Spinal cord (tissue), 10 donors: Measurements from ENCODE around the gene POLR2B. TPM values are rescaled to one million over a fixed set of nuclear protein-coding genes. Genes with fewer than 3 reads are reported as not detected.

ENCODE experiments used
- DNase-seq, 6 donors: peaks; one replicate each; pipeline versions ENCODE4 v3.0.0 to v3.0.0-alpha.2; 2013 to 2015; ENCODE audit warnings: low spot score in 6 of 6, low read depth in 4 of 6
- H3K27ac ChIP-seq: one replicate; pipeline ENCODE4 v1.5.1; 2013; ENCODE audit warnings: low read depth, low read length, control low read depth
- H3K27me3 ChIP-seq: one replicate; pipeline ENCODE4 v1.6.1; 2013; ENCODE audit warnings: low read length; ENCODE audit not compliant: control insufficient read depth, insufficient read depth
- H3K36me3 ChIP-seq: one replicate; pipeline ENCODE4 v1.6.1; 2013; ENCODE audit warnings: low read length; ENCODE audit not compliant: control insufficient read depth, insufficient read depth
- H3K4me1 ChIP-seq: one replicate; pipeline ENCODE4 v1.6.1; 2013; ENCODE audit warnings: low read length; ENCODE audit not compliant: control insufficient read depth, insufficient read depth
- H3K4me3 ChIP-seq: one replicate; pipeline ENCODE4 v1.5.1; 2013; ENCODE audit warnings: low read depth, low read length, control low read depth
- H3K9me3 ChIP-seq: one replicate; pipeline ENCODE4 v1.6.1; 2013; ENCODE audit warnings: low read length; ENCODE audit not compliant: control insufficient read depth, insufficient read depth
- WGBS: methylation state at CpG from one replicate; pipeline ENCODE4 v1.1.5; 2013; ENCODE audit warnings: missing lambda C conversion rate; ENCODE audit not compliant: insufficient coverage; 5-methylcytosine and 5-hydroxymethylcytosine counted together
- polyA plus RNA-seq, 2 donors: library from polyadenylated mRNA; unstranded; fragments of 120-200 nt; gene quantifications; one replicate each; pipeline ENCODE4 v1.2.1, GENCODE V29; 2013; ENCODE audit not compliant: insufficient read length in 2 of 2
- total RNA-seq, 2 donors: library from RNA; depleted of rRNA in 1 of 2; stranded (reverse); fragments of 120-200 nt in 1 of 2; fragments of >200 nt in 1 of 2; gene quantifications; one replicate each; pipeline versions ENCODE4 v1.2.3 to v1.2.4, GENCODE V29; 2013 to 2014
- donor health status: healthy.

POLR2B gene
- total and polyA plus RNA-seq, 4 donors: 88.5 to 126 (median 99.6) TPM

GRCh38 chr4:56979421-56980072 lies 851 bp downstream of the POLR2B start:
- DNase-seq: peak in 1 of 6 donors; percentile 2
- peaks cover 8% of the 10 kb centered on the region for H3K36me3 ChIP-seq
- H3K27me3 ChIP-seq: no peaks in the 10 kb centered on the region
- H3K4me1 ChIP-seq: peaks cover 43% of the 10 kb centered on the region
- H3K9me3 ChIP-seq: no peaks in the 10 kb centered on the region
- H3K4me3 ChIP-seq: peak overlapping the region; percentile 98
- no peak overlapping the region for H3K27ac ChIP-seq
- 0% methylated on average over 3 of the region's 21 CpGs for WGBS

DNA sequence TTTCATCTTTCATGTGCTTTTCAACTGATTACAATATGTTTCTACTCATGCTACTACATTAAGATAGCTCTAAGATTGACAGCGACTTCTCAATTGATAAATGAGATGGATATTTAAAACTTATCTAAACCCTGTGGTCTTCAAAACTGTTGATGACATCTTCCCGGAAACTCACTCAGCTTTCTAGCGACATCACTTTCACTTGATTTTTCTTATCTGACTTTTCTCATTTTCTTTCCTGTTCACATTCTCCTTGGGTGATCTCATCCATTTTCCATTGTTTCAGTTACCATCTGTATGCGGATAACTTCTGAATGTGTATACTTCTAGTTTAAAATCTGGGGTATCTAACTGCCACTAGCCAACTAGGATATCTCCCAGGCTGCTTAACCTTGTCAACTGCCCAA lies 3.1 kb downstream of the POLR2B start:
- DNase-seq: no peak

DNA sequence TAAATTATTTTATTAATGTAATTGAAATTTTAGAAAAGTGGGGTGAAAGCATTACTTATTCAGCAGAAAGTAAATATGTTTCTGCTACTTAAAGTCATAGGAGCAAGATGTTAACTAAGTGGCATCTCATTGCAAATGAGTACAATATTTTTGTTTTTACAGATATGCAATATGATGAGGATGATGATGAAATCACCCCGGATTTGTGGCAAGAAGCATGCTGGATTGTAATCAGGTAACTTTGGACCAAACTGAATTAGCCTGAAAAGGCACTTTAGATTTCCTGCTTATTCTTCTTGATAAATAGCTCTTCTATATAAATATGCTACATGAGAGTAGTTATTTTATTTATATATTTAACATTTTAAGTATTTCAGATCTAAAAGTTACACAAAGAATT lies 7.5 kb downstream of the POLR2B start:
- Histone ChIP-seq H3K27ac (no peak overlapping the region), H3K36me3 (peaks cover 30% of the 10 kb centered on the region), H3K4me1 (no peaks in the 10 kb centered on the region), H3K4me3 (no peak overlapping the region), H3K9me3 (no peaks in the 10 kb centered on the region), H3K27me3 (no peaks in the 10 kb centered on the region)
- no CpG with 5 or more reads among the region's 1 CpG for WGBS
- DNase-seq: no peak

More for the DNA sequence above, 3.1 kb downstream of the POLR2B start:
- Histone ChIP-seq H3K27me3 (no peaks in the 10 kb centered on the region), H3K36me3 (peaks cover 8% of the 10 kb centered on the region), H3K27ac (no peak overlapping the region), H3K4me3 (no peak overlapping the region), H3K9me3 (no peaks in the 10 kb centered on the region), H3K4me1 (peaks cover 21% of the 10 kb centered on the region)
- WGBS: 94% methylated on average over 2 of the region's 4 CpGs

GRCh38 chr4:56986952-56987351 lies 8.3 kb downstream of the POLR2B start:
- Histone ChIP-seq H3K27me3 (no peaks in the 10 kb centered on the region), H3K27ac (no peak overlapping the region), H3K9me3 (no peaks in the 10 kb centered on the region), H3K36me3 (peaks cover 30% of the 10 kb centered on the region), H3K4me3 (no peak overlapping the region), H3K4me1 (no peaks in the 10 kb centered on the region)
- WGBS: no CpG with 5 or more reads among the region's 3 CpGs
- no peak for DNase-seq

DNA sequence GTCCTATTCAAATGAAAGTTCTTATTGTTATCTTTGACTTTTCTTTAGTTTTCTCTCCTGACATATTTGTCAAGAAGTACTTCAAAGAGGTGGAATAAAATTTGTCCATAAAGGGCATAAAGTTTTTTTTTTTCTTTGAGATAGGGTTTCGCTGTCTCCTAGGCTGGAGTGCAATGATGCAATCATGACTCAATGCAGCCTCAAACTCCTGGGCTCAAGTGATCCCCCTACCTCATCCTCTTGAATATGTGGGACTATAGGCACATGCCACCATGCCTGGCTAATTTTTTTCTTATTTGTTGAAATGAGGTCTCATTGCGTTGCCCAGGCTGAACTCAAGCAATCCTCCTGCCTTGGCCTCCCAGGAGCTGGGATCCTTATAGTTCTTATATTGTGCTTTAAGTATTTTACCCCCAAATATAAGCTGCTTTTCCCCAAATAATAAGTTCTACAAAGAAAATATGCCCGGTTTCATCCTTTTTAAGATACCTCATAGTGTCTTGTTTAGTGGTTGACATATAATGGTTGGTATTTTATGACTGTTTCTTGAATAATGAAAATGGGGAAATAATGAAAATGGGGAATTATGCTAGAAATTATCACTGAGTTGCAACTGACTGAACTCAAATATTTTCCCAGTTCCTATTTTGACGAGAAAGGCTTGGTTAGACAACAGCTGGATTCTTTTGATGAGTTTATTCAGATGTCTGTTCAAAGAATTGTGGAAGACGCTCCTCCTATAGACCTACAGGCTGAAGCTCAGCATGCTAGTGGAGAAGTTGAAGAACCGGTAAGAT lies 11.6 kb downstream of the POLR2B start:
- WGBS: no CpG with 5 or more reads among the region's 6 CpGs
- Histone ChIP-seq H3K36me3 (peaks cover 38% of the 10 kb centered on the region), H3K4me1 (no peaks in the 10 kb centered on the region), H3K9me3 (no peaks in the 10 kb centered on the region), H3K27me3 (no peaks in the 10 kb centered on the region), H3K4me3 (no peak overlapping the region), H3K27ac (no peak overlapping the region)
- no peak for DNase-seq

- H3K36me3 ChIP-seq: peaks cover 34% of the 10 kb centered on the region
- H3K4me3 ChIP-seq: no peak overlapping the region
- H3K4me1 ChIP-seq: no peaks in the 10 kb centered on the region
- no peaks in the 10 kb centered on the region for H3K9me3 ChIP-seq
- no peaks in the 10 kb centered on the region for H3K27me3 ChIP-seq
- DNase-seq: peak; percentile 58 to 97 (median 84)
- peak overlapping the region; percentile 36 for H3K27ac ChIP-seq
- WGBS: 52% methylated on average over 2 of the region's 7 CpGs
These were observed 16.8 kb downstream of the POLR2B start for GRCh38 chr4:56995525-56995924.

DNA sequence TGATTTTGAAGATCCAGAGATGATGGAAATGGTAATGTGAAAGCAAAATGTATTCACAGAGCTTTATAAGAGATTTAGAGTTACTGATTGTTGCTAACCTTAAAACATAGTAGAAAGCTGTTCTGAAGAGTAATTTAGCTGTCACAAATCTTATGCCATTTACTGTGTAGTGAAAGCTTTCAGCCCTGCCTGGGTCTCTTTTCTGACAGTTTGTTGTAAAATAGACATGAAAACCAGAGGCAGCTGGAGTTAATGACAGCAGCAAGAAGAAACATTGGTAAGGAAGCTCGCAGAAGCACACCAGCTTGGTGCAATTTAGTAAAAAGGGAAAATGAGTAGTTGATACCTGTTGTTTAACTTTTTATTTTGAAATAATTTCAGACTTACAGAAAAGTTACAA lies 21.1 kb downstream of the POLR2B start:
- Histone ChIP-seq H3K9me3 (no peaks in the 10 kb centered on the region), H3K36me3 (peaks cover 41% of the 10 kb centered on the region), H3K27me3 (no peaks in the 10 kb centered on the region), H3K4me3 (no peak overlapping the region), H3K4me1 (no peaks in the 10 kb centered on the region), H3K27ac (no peak overlapping the region)
- 100% methylated on average over 1 of the region's 1 CpG for WGBS
- no peak for DNase-seq

GRCh38 chr4:57013543-57014120 lies 34.9 kb downstream of the POLR2B start:
- no peak for DNase-seq
- Histone ChIP-seq H3K36me3 (peaks cover 34% of the 10 kb centered on the region), H3K4me3 (no peak overlapping the region), H3K4me1 (no peaks in the 10 kb centered on the region), H3K9me3 (no peaks in the 10 kb centered on the region), H3K27me3 (no peaks in the 10 kb centered on the region), H3K27ac (no peak overlapping the region)
- WGBS: 100% methylated on average over 1 of the region's 4 CpGs

DNA sequence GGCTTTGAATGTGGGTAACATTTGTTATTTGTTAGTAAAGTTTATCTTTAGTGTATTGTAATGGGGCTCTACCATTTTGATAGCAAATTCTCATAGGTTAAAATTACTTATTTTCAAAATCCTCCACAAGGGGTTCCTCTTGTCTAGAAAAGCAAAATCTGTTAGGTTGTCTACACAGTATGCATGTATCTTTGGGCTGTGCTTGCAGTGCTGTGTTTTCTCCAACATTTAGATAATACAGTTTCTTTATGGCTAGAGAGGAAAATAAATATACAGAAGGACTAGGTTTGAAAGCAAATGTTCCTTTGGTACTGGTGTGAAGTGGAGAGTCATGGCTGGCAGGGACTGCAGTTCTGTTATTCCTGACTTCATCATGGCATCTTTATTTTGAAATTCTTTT lies 40.3 kb downstream of the POLR2B start:
- Histone ChIP-seq H3K4me1 (no peaks in the 10 kb centered on the region), H3K4me3 (no peak overlapping the region), H3K27me3 (no peaks in the 10 kb centered on the region), H3K9me3 (no peaks in the 10 kb centered on the region), H3K36me3 (peaks cover 20% of the 10 kb centered on the region), H3K27ac (no peak overlapping the region)
- DNase-seq: peak in 2 of 6 donors; percentile 25 to 44
